Measurements from ENCODE around the gene ADORA2A.

Gene ADORA2A

DNA sequence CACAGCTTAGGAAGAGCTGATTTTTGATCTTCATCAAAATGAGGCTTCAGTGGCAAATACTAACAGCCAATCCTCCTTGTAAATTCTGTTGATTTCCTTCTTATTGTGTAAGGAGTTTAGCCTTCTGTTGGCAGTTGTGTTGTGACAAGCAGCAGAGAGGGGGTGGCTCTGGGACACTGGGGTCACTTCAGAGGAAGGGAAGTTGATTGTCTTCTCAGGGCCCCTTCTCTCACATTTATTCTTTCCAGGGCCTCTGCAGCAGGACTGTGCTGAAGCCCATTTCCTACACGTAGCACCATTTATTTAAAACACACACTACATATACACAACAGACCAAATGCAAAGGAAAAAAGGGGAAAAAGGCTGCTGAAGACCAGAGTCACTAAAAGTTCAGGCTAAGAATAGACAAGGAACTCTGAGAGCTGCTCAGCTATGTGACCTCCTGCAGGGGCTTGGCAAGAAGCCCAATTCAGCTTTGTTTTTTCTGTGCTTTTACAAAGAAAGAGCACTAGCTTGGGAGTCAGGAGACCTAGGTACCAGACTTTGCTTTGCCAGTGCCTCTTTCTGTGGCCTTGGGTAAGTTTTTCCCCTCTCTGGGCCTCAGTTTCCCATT is 39.4 kb downstream of the ADORA2A start:
- H3K27me3 Mint-ChIP-seq: no peaks in the 10 kb centered on the region
- H3K36me3 Mint-ChIP-seq (ENCODE audit: insufficient read depth): no peaks in the 10 kb centered on the region
- H3K9me3 Mint-ChIP-seq: no peaks in the 10 kb centered on the region
- ATAC-seq (replicated peaks) (no peak), DNase-seq (no peak)
- H3K4me1 Mint-ChIP-seq (ENCODE audit: low read depth in 2 of 2): no peaks in the 10 kb centered on the region
- H3K4me3 Mint-ChIP-seq: no peak overlapping the region
- no peak overlapping the region for H3K27ac Mint-ChIP-seq

DNA sequence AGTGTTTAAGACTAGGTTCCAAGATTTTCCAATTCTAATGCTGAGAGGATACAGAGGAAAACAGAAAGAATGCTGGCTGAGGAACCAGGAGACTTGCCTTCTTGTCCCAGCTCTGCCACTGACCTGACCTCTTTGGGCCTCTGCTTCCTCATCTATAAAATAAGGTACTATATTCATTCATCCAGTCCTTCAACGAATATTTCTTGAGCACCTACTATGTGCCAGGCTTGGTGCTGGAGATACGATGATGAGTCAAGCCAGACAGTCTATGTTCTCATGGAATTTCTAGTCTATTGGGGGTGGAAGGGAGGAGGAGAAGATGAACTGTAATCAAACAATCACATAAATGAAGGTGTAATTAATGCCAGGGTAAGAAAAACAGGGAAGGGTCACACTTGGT is 39.9 kb downstream of the ADORA2A start:
- no peak overlapping the region for H3K4me3 Mint-ChIP-seq
- no peaks in the 10 kb centered on the region for H3K4me1 Mint-ChIP-seq (ENCODE audit: low read depth in 2 of 2)
- no peaks in the 10 kb centered on the region for H3K27me3 Mint-ChIP-seq
- no peaks in the 10 kb centered on the region for H3K9me3 Mint-ChIP-seq
- no peak for DNase-seq
- no peak for ATAC-seq (replicated peaks)
- H3K27ac Mint-ChIP-seq: no peak overlapping the region
- H3K36me3 Mint-ChIP-seq (ENCODE audit: insufficient read depth): no peaks in the 10 kb centered on the region

DNA sequence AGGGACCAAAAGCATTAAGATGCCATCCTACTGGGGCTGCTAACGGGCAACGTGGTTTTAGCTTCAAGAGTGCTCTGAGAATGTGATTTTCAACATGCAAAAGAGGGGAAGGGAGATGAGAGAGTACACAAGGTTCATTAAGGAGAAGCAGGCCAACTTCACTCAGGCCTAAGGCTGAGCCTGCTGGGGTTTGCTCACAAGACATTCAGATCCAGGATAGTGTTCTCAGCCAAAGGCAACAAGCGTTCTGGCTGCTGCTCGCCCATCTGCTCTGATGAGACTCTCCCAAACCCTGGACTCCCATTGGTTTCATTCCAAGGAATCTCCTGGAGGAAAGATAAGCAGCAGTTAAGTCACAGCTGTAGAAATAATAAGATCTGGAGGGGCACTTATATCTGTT is 44.2 kb downstream of the ADORA2A start:
- DNase-seq (no peak), ATAC-seq (replicated peaks) (no peak)
- H3K27ac Mint-ChIP-seq: no peak overlapping the region
- H3K27me3 Mint-ChIP-seq: no peaks in the 10 kb centered on the region
- no peaks in the 10 kb centered on the region for H3K4me1 Mint-ChIP-seq (ENCODE audit: low read depth in 2 of 2)
- no peak overlapping the region for H3K4me3 Mint-ChIP-seq
- no peaks in the 10 kb centered on the region for H3K36me3 Mint-ChIP-seq (ENCODE audit: insufficient read depth)
- H3K9me3 Mint-ChIP-seq: no peaks in the 10 kb centered on the region

DNA sequence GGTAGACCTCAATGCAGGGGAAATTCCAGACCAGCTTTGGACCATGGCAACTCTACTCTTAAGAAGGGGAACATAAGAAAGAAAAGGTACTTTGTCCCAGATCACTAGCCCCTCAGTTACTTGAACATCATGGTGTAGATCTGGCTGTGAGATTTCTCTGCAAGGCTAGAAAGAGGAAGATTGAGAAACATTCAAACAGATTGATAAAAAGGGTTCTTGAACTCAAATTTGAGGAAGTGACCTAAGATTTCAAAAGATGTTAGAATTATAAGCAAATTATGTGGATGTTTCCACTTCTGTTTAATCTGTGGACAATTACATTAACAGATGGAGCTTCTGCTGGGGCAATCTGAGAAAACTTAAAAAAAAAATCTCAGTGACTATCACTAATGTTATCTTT is 45.9 kb downstream of the ADORA2A start:
- DNase-seq (no peak), ATAC-seq (replicated peaks) (no peak)
- Mint-ChIP-seq H3K27me3 (no peaks in the 10 kb centered on the region), H3K9me3 (no peaks in the 10 kb centered on the region), H3K4me1 (ENCODE audit: low read depth in 2 of 2) (no peaks in the 10 kb centered on the region), H3K4me3 (no peak overlapping the region), H3K36me3 (ENCODE audit: insufficient read depth) (no peaks in the 10 kb centered on the region), H3K27ac (no peak overlapping the region)

DNA sequence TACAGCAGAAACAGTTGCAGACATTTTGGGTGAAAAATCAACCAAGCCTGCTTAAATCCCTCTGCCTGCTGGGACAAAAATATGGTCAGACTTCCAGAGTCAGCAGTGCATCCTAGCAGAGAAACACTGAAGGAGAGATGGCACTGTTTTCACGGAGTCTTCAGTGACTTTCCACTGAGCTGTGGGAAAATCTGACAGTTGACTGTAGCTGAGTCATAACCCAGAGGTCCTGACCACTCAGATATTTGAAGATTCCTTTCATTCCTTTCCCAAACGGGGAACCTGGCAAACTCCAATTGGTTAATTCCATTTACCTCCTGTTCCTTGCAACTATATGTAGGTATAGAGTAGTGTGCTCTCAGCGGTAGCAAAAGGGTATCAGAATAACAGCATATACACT is 46.8 kb downstream of the ADORA2A start:
- ATAC-seq (replicated peaks): no peak
- Mint-ChIP-seq H3K9me3 (no peaks in the 10 kb centered on the region), H3K36me3 (ENCODE audit: insufficient read depth) (no peaks in the 10 kb centered on the region), H3K27ac (no peak overlapping the region), H3K27me3 (no peaks in the 10 kb centered on the region), H3K4me3 (no peak overlapping the region), H3K4me1 (ENCODE audit: low read depth in 2 of 2) (no peaks in the 10 kb centered on the region)
- DNase-seq: no peak

DNA sequence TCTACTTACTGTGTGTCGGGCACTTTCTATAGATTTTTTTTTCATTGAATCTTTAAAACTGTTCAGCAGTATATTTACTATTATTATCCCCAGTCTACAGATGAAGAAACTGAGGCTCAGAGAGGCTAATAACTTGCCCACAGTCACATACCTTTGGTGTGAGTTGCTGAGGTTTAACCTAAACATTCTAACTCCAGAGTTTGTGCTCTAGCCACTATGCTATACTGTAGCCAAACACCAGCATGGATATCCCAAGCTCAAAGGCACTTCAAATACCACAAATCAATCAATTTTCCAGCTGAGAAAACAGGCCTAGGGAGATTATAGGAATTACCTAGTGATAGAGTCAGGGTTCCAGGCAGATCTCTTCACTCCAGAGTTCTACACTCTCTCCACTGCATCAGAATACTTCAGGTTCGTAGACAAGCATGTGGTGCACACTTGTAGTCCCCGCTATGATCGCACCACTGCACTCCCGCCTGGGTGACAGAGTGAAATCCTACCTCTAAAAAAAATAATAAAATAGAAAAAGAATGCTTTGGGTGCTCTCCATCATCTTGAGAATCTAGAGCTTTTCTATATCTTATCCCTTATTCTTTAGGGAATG is 47.4 kb downstream of the ADORA2A start:
- H3K27me3 Mint-ChIP-seq: no peaks in the 10 kb centered on the region
- no peaks in the 10 kb centered on the region for H3K9me3 Mint-ChIP-seq
- no peak overlapping the region for H3K27ac Mint-ChIP-seq
- ATAC-seq (replicated peaks) (no peak), DNase-seq (no peak)
- H3K36me3 Mint-ChIP-seq (ENCODE audit: insufficient read depth): no peaks in the 10 kb centered on the region
- no peaks in the 10 kb centered on the region for H3K4me1 Mint-ChIP-seq (ENCODE audit: low read depth in 2 of 2)
- no peak overlapping the region for H3K4me3 Mint-ChIP-seq

DNA sequence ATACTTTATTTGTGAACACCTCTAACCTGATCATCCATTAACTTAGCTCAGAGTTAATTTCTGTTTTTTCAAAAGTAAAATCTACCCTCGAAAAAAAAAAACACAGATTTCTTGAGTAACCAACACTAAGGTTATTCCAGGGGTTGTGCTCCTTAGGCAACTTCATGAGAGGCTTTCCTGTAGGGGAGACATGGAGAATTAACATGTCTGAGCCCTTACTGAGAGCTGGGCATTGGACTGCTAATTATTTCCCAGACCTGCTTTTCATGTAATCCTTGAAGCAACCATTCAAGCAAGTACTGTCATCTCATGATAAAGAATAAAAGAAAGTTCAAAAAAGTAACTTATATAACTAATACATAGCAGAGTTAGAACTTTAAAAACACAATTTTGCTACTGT is 54.2 kb downstream of the ADORA2A start:
- Mint-ChIP-seq H3K36me3 (ENCODE audit: insufficient read depth) (no peaks in the 10 kb centered on the region), H3K27me3 (no peaks in the 10 kb centered on the region), H3K4me1 (ENCODE audit: low read depth in 2 of 2) (peaks cover 7 to 8% of the 10 kb centered on the region in 2 donors), H3K27ac (peak overlapping the region in 1 of 2 donors; percentile 33), H3K4me3 (no peak overlapping the region), H3K9me3 (no peaks in the 10 kb centered on the region)
- no peak for ATAC-seq (replicated peaks)
- DNase-seq: no peak

DNA sequence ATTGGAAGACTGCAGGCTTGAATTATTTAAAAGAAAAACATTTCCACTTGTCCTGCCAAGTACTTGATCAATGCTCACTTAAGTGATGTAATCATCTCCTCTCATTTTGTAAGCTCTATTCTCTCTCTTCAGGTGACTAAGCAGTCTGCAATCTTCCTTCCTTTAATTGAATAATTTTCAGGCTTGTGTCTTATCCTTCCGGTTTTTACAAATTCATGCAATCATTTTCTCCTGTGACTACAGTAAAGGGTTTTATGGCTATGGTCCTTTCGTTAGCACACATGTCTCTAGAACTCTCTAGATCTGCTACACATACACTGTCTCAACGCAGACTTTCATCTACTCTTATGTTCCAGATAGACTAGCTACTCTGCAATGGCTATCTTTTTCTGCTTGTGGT is 55.2 kb downstream of the ADORA2A start:
- Mint-ChIP-seq H3K36me3 (ENCODE audit: insufficient read depth) (no peaks in the 10 kb centered on the region), H3K9me3 (no peaks in the 10 kb centered on the region), H3K27me3 (no peaks in the 10 kb centered on the region), H3K4me3 (no peak overlapping the region), H3K4me1 (ENCODE audit: low read depth in 2 of 2) (peaks cover 9 to 11% of the 10 kb centered on the region in 2 donors), H3K27ac (no peak overlapping the region)
- no peak for ATAC-seq (replicated peaks)
- no peak for DNase-seq

DNA sequence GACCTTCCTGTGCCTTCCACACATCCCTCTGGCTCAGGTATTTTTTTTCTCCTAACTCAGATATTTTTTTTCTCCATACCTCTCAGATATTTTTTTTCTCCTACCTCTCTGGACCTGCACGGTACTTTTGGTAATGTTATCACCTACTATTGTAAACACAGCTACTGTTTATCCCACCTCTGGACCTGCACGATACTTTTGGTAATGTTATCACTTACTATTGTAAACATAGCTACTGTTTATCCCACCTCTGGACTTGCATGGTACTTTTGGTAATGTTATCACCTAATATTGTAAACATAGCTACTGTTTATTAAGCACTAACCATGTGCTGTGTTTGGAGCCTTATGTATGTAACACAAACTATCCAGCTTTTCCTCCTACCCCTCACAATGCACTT is 55.6 kb downstream of the ADORA2A start:
- no peaks in the 10 kb centered on the region for H3K9me3 Mint-ChIP-seq
- peaks cover 9 to 11% of the 10 kb centered on the region in 2 donors for H3K4me1 Mint-ChIP-seq (ENCODE audit: low read depth in 2 of 2)
- no peak for ATAC-seq (replicated peaks)

DNA sequence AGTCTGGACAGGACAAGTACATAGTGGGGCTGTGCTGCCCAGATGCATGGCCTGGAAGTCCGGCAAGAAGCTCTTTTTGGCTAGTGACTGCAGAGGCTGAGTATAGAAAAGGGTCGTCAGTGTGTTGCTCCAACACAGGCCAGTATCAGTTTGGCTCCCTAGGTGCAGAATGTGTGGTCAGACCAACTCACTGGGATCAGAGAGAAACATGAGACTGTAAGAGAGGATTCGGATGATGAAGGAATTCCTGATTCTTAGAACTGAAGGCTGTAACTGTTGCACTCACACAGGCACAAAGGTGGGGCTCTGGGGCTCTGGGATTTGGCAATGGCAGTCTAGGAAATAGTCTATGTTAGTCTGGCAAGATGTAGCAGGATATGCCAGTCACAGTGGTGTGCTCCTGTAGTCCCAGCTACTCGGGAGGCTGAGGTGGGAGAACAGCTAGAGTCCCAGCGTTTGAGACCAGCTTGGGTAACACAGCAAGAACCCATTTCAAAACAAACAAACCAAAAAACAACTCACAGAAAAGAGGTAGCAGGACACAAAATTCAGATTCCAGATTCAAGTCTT is 56.7 kb downstream of the ADORA2A start:
- H3K27me3 Mint-ChIP-seq: no peaks in the 10 kb centered on the region
- ATAC-seq (replicated peaks): no peak
- H3K27ac Mint-ChIP-seq: peak overlapping the region in 1 of 2 donors; percentile 51
- no peaks in the 10 kb centered on the region for H3K9me3 Mint-ChIP-seq
- H3K36me3 Mint-ChIP-seq (ENCODE audit: insufficient read depth): no peaks in the 10 kb centered on the region
- DNase-seq: no peak
- no peak overlapping the region for H3K4me3 Mint-ChIP-seq
- peaks cover 9 to 11% of the 10 kb centered on the region in 2 donors for H3K4me1 Mint-ChIP-seq (ENCODE audit: low read depth in 2 of 2)

More for the DNA sequence above, 55.6 kb downstream of the ADORA2A start:
- no peaks in the 10 kb centered on the region for H3K36me3 Mint-ChIP-seq (ENCODE audit: insufficient read depth)
- H3K27me3 Mint-ChIP-seq: no peaks in the 10 kb centered on the region
- DNase-seq: no peak
- no peak overlapping the region for H3K4me3 Mint-ChIP-seq
- no peak overlapping the region for H3K27ac Mint-ChIP-seq

DNA sequence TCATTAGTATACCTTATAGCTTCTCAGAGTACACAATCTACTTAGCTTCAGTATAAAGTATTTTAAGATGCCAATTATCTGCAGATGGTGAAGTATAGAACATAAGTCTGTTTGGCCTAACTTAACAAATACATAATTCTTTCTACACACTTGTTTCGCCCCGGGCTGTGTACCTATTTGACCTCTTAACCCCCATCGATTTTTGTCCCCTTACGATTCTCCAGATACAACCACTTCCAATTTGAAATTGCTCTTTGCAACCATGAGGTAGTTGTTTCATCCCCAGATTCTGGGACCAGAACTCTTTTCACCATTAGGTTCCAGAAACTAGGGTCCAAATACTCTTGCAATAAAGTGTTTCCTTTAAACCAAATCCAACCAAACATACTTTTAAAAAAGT is 57.8 kb downstream of the ADORA2A start:
- no peak overlapping the region for H3K4me3 Mint-ChIP-seq
- ATAC-seq (replicated peaks): no peak
- DNase-seq: no peak
- H3K4me1 Mint-ChIP-seq (ENCODE audit: low read depth in 2 of 2): peaks cover 9 to 11% of the 10 kb centered on the region in 2 donors
- no peaks in the 10 kb centered on the region for H3K36me3 Mint-ChIP-seq (ENCODE audit: insufficient read depth)
- no peaks in the 10 kb centered on the region for H3K9me3 Mint-ChIP-seq
- no peaks in the 10 kb centered on the region for H3K27me3 Mint-ChIP-seq
- H3K27ac Mint-ChIP-seq: no peak overlapping the region

DNA sequence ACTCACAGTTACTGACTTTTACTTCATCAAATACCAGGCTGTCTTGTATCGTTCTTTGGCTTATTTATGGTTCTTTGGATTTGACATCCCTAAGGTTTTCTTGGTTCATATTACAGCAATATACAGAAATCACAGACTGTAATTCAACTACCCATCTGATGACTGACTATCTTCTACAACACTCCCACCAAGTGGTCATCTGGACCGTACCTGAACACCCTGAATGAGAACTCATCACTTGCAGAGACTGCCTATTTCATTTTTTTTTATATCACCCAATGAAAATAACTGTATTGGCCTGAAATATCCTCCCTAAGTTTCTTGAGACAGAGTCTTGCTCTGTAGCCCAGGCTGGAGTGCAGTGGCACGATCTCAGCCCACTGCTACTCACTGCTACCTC is 58.2 kb downstream of the ADORA2A start:
- H3K4me3 Mint-ChIP-seq: no peak overlapping the region
- DNase-seq (no peak), ATAC-seq (replicated peaks) (peak; percentile 50)

DNA sequence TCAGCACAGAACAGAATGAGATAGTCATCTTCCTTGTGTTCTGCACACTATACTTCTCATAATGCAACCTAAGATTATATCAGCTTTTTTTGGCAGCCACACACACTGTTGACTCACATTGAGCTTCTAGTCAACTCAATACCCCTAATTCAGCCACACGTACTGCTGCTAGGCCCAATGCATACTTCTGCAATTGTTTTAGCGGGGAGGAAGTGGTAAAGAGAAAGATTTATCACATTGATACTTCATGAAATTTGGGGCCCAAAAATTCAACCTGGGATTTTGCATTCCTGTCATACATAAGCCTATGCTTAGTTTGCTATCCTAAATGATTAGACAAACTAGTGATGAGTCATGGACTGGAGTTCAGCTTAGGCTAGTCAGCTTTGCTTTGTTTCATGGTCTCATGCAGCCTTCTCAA is 59.1 kb downstream of the ADORA2A start:
- Mint-ChIP-seq H3K36me3 (ENCODE audit: insufficient read depth) (no peaks in the 10 kb centered on the region), H3K27ac (peak overlapping the region; percentile 16 to 59), H3K9me3 (no peaks in the 10 kb centered on the region), H3K4me3 (no peak overlapping the region), H3K4me1 (ENCODE audit: low read depth in 2 of 2) (peaks cover 9 to 11% of the 10 kb centered on the region in 2 donors), H3K27me3 (no peaks in the 10 kb centered on the region)
- ATAC-seq (replicated peaks) (peak; percentile 32), DNase-seq (no peak)

More for the DNA sequence above, 58.2 kb downstream of the ADORA2A start:
- H3K27ac Mint-ChIP-seq: no peak overlapping the region
- H3K9me3 Mint-ChIP-seq: no peaks in the 10 kb centered on the region
- H3K36me3 Mint-ChIP-seq (ENCODE audit: insufficient read depth): no peaks in the 10 kb centered on the region
- no peaks in the 10 kb centered on the region for H3K27me3 Mint-ChIP-seq
- peaks cover 9 to 11% of the 10 kb centered on the region in 2 donors for H3K4me1 Mint-ChIP-seq (ENCODE audit: low read depth in 2 of 2)

DNA sequence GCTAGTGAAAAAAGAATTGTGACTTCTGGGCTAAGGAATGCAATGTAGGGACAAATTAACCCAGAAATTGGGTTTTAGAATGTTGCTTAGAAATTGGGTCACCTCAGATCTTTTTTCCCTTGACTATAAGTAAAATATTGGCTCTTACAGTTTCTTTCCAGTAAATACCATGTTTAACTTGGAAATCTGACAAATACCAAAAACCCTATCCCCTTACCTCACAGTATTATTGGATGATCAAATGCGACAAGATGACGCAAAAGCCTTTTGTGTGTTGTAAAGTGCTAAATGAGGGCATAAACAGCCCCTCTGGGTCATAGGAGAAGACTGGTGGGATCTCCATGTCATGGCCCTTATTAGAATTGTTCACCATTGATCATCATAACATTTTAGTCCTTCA is 61.6 kb downstream of the ADORA2A start:
- Mint-ChIP-seq H3K4me1 (ENCODE audit: low read depth in 2 of 2) (peaks cover 9 to 11% of the 10 kb centered on the region in 2 donors), H3K9me3 (no peaks in the 10 kb centered on the region), H3K4me3 (no peak overlapping the region), H3K36me3 (ENCODE audit: insufficient read depth) (no peaks in the 10 kb centered on the region), H3K27ac (no peak overlapping the region), H3K27me3 (no peaks in the 10 kb centered on the region)
- ATAC-seq (replicated peaks) (no peak), DNase-seq (no peak)

Data from effector memory CD8-positive, alpha-beta T cell (primary cell).